Measurements from ENCODE around the gene TENM4.
A peak's percentile ranks its signal among the peaks of the same experiment; 100 is the strongest.
"Not testable (repeated sequence)": the region's sequence is repeated elsewhere in the genome, so short reads cannot be mapped to it uniquely, and the experiment has no call there.

The TENM4 gene

DNA sequence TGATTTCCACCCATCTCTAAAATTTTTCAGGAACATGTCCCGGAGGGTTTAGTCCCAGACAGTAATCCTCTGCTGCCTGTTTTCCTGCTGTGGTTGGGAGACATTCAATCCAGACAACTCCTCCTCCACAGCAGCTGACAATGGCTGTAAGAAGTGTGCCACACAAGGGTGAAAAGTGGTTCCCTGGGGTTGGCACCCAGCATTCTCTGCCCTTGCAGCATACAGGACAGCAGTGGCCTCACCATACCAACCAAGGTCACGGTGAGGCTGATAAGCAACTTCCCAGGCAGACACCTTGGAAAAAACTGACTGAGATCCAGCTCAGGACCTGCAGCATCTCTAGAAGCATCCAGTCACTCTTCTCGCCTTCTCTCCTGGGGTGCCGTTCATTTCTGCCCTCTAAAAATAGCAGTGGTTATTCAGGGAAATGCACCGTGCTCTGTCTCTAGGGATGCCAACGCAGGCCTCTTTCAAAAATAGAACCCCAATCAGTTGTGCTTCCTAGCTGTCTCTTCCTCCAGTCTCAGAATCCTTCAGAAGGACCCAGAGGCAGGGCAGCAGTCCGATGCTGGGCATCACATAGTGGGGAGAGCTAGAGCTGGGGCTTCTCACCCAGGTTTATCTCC is 241.0 kb downstream of the TENM4 start:
- no peak for DNase-seq

GRCh38 chr11:79198898-79199250 is 242.0 kb downstream of the TENM4 start:
- no peak for DNase-seq

DNA sequence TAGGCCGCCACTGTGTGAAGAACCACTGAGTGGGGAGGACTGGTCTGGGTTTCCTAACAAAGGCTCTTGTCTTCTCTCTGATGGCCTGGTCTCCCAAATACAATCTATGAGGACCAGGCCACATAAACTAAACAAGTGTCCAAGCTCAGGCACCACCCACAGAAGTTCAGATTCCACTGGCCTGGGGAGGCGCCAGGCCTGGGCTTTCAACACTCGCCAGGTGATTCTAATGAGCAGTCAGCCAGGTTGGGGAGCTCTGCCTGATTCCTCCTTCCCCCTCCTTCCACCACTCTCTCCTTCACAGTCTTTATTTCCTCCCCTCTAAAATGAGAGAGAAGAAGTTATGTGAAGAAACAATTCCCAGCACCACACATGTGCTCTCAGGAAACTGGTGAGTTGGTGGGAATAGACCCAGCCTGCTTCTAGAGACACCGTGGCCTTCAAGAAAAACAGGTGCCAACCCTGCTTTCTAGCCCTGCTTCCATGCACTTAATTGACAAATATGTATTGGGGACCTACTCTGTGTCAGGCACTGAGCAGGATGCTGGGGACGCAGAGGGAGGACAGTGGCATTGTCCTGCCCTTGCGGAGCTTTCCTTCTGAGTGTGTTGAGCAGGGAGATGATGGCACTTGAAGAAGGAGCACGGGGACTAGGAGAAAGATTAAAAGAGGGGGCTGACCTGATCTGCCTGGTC is 242.5 kb downstream of the TENM4 start:
- DNase-seq, result no peak

DNA sequence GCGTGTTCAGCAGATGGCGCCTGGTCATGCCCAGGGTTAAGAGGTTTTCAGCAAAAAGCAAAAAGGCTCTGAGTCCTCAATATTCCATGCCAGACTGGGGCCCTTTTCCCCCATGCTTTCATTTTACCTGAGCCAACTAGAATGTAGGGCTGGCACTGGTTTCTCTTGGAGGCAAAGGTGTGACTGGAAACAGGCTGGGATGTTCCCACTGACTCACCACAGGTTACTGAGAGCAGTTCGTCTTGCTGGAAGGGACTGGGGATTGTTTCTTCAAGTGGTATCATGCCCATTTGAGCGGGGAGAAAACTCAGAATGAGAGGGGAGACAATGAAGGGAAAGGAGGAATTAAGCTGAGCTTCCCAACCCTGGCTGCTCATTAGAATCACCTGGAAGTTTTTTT is 243.9 kb downstream of the TENM4 start:
- DNase-seq, result no peak

DNA sequence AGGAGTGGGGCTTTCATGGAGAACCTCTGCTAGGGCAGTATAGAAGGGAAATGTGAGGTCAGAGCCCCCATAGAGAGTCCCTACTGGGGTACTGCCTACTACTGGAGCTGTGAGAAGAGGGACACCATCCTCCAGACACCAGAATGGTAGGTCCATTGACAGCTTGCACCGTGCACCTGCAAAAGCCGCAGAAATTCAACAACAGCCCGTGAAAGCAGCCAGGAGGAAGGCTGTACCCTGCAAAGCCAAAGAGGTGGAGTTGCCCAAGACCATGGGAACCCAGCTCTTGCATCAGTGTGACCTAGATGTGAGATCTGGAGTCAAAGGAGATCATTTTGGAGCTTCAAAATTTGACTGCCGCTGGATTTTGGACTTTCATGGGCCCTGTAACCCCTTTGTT is 245.6 kb downstream of the TENM4 start:
- DNase-seq, result no peak

DNA sequence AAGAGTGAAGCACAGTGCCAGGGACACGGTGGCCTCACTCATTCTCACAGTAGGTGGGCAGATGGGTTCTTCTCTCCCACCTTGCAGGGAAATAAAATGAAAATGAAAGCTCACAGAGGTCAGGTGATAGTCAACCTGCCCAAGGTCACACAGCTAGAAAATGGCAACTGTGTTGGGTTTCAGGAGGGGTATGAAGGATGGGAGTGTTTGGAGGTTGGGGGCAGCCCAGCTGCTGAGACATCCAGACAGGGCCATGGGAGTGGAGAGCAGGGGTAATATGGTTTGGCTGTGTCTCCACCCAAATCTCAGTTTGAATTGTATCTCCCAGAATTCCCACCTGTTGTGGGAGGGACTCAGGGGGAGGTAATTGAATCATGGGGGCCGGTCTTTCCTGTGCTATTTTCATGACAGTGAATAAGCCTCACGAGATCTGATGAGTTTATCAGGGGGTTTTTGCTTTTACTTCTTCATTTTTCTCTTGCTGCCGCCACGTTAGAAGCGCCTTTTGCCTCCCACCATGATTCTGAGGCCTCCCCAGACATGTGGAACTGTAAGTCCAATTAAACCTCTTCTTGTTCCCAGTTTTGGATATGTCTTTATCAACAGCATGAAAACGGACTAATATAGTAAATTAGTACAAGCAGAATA is 247.0 kb downstream of the TENM4 start:
- no peak for DNase-seq

GRCh38 chr11:79192836-79193235 is 248.0 kb downstream of the TENM4 start:
- DNase-seq, result no peak

- DNase-seq, result not testable (repeated sequence)
Measured at GRCh38 chr11:79191716-79192115, 249.1 kb downstream of the TENM4 start.

- not testable (repeated sequence) for DNase-seq
Measured at GRCh38 chr11:79190553-79190952, 250.3 kb downstream of the TENM4 start.

DNA sequence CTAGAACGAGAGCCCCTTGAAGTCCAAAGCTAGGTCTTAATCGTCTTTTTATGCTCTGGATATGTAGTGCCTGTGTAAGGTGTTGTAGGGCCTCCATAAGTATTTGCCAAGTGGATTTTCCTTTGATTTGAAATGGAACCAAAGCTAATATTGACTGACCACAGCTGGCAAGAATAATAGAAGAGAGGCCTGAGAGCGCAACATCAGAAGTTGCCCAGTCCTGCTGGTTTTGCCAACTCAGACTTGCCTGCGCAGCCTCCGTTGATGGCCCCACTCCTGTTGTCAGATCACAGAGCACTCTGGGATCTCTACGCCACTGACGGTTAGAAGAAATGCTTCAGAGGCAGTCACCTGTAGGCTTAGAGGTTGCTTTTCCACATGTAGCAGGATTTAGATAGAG is 251.2 kb downstream of the TENM4 start:
- DNase-seq, result no peak

DNA sequence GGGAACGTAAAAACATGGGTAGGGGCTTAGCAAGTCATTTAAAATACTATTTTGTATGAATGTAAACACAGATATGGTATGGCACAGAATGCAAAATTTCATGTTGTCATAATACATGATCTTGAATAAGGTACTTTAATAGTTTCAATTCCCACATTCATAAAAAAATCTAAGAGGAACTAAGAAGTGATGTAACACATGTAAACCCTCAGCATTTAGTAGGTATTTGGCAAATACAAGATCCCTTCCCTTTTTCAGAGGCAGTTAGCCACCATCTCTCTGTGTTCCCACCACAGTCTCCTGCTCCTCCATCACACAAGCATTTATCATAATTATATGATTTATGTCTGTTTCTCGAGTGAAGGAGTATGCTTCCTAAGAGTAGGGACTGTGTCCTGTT is 251.8 kb downstream of the TENM4 start:
- no peak for DNase-seq

DNA sequence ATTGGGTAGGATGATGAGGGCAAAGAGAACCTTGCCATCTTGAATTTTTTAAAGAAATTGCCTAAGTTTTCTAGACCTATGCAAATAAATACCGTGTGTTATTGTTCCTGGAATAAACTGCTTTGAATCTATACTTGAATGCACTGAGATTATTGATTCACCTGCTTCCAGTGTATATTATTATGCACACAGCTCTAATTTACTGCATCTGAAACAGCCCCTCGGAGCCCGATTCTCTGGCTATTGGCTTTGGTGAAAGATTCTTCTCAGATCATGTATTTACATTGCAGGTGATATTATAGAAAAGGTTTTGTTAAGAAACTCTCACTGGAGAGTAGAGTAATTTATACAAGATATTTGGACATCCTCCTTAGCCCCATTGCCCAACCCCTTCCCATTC is 254.2 kb downstream of the TENM4 start:
- DNase-seq, result no peak

DNA sequence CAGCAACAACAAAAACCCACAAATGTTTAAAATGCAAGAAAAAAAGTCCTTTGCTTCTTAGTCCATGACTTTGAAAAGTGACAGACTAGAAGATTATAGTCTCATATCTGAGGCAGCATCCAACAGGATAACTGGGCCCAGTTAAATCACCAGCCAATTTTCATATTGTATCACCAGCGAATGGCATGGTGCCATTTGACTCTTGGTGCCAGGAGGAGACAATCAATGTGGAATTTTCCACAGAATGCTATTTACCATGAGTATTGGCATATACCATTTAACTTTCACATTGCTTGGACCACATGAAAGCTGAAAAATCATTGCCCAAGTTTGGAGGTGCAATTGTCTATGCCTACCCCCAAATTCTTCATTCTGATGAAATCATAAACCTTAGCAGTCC is 255.5 kb downstream of the TENM4 start:
- DNase-seq, result no peak

GRCh38 chr11:79184285-79184684 is 256.5 kb downstream of the TENM4 start:
- DNase-seq, result no peak

- peak; percentile 34 for DNase-seq
Measured at GRCh38 chr11:79182794-79183193, 258.0 kb downstream of the TENM4 start.

GRCh38 chr11:79179087-79179486 is 261.7 kb downstream of the TENM4 start:
- DNase-seq, result no peak

GRCh38 chr11:79174045-79175008 is 266.5 kb downstream of the TENM4 start:
- DNase-seq, result no peak

- no peak for DNase-seq
Measured at GRCh38 chr11:79173615-79174014, 267.2 kb downstream of the TENM4 start.

DNA sequence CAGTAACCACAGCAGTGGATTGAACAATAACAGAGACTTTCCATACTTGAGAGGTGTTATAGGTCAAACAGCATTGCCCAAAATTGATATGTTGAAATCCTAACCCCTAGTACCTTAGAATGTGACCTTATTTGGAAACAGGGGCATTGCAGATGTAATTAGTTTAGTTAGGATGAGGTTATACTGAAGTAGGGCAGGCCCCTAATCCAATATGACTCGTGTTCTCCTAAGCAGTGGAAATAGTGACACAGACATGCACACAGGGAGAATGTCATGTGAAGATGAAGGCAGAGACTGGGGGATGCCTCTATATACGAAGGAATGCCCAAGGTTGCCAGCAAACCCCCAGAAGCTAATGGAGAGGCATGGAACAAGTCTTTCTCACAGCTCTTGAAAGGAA is 270.5 kb downstream of the TENM4 start:
- no peak for DNase-seq

DNA sequence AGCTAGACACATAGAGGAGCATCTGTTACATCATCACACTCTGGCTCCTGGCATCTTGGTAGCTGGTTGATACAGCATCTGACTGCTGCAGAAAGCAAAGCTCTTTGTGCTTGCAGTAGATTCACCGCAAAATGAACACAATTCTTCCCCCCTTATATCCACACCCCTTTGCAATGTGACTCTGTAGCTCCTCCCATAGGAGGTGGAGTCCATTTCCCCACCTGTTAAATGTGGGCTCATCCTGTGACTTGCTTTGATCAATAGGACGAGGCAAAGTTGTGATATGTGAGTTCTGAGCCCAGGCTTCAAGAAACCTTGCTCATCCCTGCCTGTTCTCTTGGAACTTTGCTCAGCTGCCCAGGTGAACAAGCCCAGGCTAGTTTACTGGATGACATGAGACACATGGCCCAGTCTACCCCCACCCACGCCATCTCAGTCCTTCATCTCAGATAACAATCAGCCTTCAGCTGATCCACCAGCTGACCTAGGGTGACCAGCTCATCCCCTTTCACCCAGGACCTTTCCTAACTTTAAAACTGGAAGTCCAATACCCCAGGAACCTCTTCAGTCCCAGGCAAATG is 272.2 kb downstream of the TENM4 start:
- no peak for DNase-seq

GRCh38 chr11:79167510-79168188 is 273.2 kb downstream of the TENM4 start:
- DNase-seq, result no peak

- no peak for DNase-seq
Measured at GRCh38 chr11:79165908-79166307, 274.9 kb downstream of the TENM4 start.
